Panc1 (cell line): ENCODE results near the gene MYT1. TPM values are rescaled to one million over a fixed set of nuclear protein-coding genes. Genes with fewer than 3 reads are reported as not detected.

Experiments used
- ATAC-seq: fragments of 200-7000 bp; cut with Tn5 transposase; 2 replicates; pipeline ENCODE4 v1.9.1; 2020; ENCODE audit warnings: mild to moderate bottlenecking, moderate library complexity
- BruUV-seq: library from RNA; stranded (reverse); fragments of 400-500 nt; replicated peaks from 2 replicates; lab custom pipeline; 2021; lab: Mats Ljungman, UMichigan
- CTCF ChIA-PET: fragments of 300-600 bp; sonication (Branson Sonifier 250); formaldehyde crosslinking; loops from one replicate; lab custom pipeline; 2022; ENCODE audit warnings: antibody characterized with exemption; lab: Charles Lee
- POLR2A ChIA-PET: fragments of 300-600 bp; sonication (Branson Sonifier 250); formaldehyde crosslinking; loops from one replicate; lab custom pipeline; 2022; ENCODE audit warnings: antibody characterized with exemption; lab: Charles Lee
- DNase-seq: peaks from one replicate; pipeline ENCODE4 v3.0.0-alpha.2; 2010; ENCODE audit warnings: low read depth, low spot score
- H3K27ac ChIP-seq: 2 replicates; pipeline ENCODE4 v1.5.1; 2011; ENCODE audit warnings: mild to moderate bottlenecking, low read length, inconsistent platforms
- H3K27me3 ChIP-seq: fragments of 200-500 bp; sonication (Bioruptor generic); 2 replicates; pipeline ENCODE4 v1.6.0; 2014; ENCODE audit warnings: low read length, inconsistent platforms; ENCODE audit not compliant: control insufficient read depth, insufficient read depth
- H3K36me3 ChIP-seq: fragments of 200-500 bp; sonication (Bioruptor generic); 2 replicates; pipeline ENCODE4 v1.5.1; 2014; ENCODE audit warnings: inconsistent platforms, mild to moderate bottlenecking, low read length, moderate library complexity; ENCODE audit not compliant: control insufficient read depth, insufficient read depth
- H3K4me1 ChIP-seq: 2 replicates; pipeline ENCODE4 v1.5.1; 2011; ENCODE audit warnings: inconsistent platforms, mild to moderate bottlenecking, low read length, moderate library complexity; ENCODE audit not compliant: control insufficient read depth, insufficient read depth
- H3K4me3 ChIP-seq, 2 experiments: 2 replicates each; pipeline ENCODE4 v1.5.1; 2011 to 2012; ENCODE audit warnings: low read depth in 2 of 2, low read length in 2 of 2, mild to moderate bottlenecking in 2 of 2, inconsistent platforms in 1 of 2, moderate library complexity in 1 of 2
- H3K9me3 ChIP-seq: fragments of 200-500 bp; sonication (Bioruptor generic); 2 replicates; pipeline ENCODE4 v1.5.1; 2014; ENCODE audit warnings: low read depth, mild to moderate bottlenecking, inconsistent platforms, low read length, moderate library complexity; ENCODE audit not compliant: control insufficient read depth, insufficient read depth
- CTCF ChIP-seq: fragments of 450-650 bp; IDR thresholded peaks from 2 replicates; pipeline ENCODE4 v1.5.1; 2017; ENCODE audit warnings: mild to moderate bottlenecking
- POLR2AphosphoS5 ChIP-seq: IDR thresholded peaks from 2 replicates; pipeline ENCODE4 v1.6.1; 2012; ENCODE audit warnings: mild to moderate bottlenecking, low read depth, low read length, moderate library complexity
- REST ChIP-seq, 2 experiments: IDR thresholded peaks; 2 replicates each; pipeline ENCODE4 v1.6.1; 2011 to 2012; ENCODE audit warnings: low read depth in 2 of 2, control low read depth in 1 of 2, low read length in 1 of 2, mild to moderate bottlenecking in 1 of 2, moderate library complexity in 1 of 2; ENCODE audit not compliant: insufficient read depth in 1 of 2
- SIN3A ChIP-seq: IDR thresholded peaks from 2 replicates; pipeline ENCODE4 v1.6.1; 2012; ENCODE audit warnings: low read depth, mild to moderate bottlenecking, low read length, moderate library complexity, borderline replicate concordance; ENCODE audit not compliant: insufficient read depth
- TCF7L2 ChIP-seq: IDR thresholded peaks from 2 replicates; pipeline ENCODE4 v1.6.1; 2011; ENCODE audit warnings: mild to moderate bottlenecking, low read depth, low read length, inconsistent platforms
- in situ Hi-C: cut with HindIII; loops from 2 replicates; pipeline ENCODE4 v1.10.0; 2016; ENCODE audit warnings: low sequenced_read_pairs, low pct_unique_long_range_greater_than_20kb
- intact Hi-C: fragments of 100-400 bp; cut with micrococcal nuclease; formaldehyde crosslinking; loops from one replicate; pipeline ENCODE4 v1.10.0; 2022; ENCODE audit not compliant: unreplicated experiment
- total RNA-seq: library from RNA; stranded (reverse); gene quantifications from one replicate; pipeline ENCODE4 v1.2.1, GENCODE V29; 2021; ENCODE audit not compliant: unreplicated experiment

MYT1 gene
- total RNA-seq, 1 experiment from 2014 or later: 0.41 TPM

- ChIA-PET CTCF (no interaction called here), POLR2A (interaction anchor here (0.5 kb wide), 1 partner anchor 107 kb away, joined by 3 read pairs; no protein-coding TSS in a partner anchor)
- ATAC-seq: no peak
- intact Hi-C loops: no loop called here
- TF ChIP-seq POLR2AphosphoS5 (no peak), REST (IDR thresholded peaks at IDR 0.05; ENCODE audit: insufficient read depth in 1 of 2, low read depth in 2 of 2, low read length in 1 of 2) (no peak), CTCF (no peak), TCF7L2 (no peak), SIN3A (no peak)
- BruUV-seq: no TSS peak
- H3K4me1 ChIP-seq: no peaks in the 10 kb centered on the region
- DNase-seq: no peak
- H3K9me3 ChIP-seq: no peaks in the 10 kb centered on the region
- H3K27me3 ChIP-seq: peaks cover 8% of the 10 kb centered on the region
- no peak overlapping the region for H3K27ac ChIP-seq
- in situ Hi-C loops: no loop called here
- no peak overlapping the region for H3K4me3 ChIP-seq
- H3K36me3 ChIP-seq: no peaks in the 10 kb centered on the region
Measured at GRCh38 chr20:64247970-64248841, 84.0 kb downstream of the MYT1 start.

GRCh38 chr20:64250027-64250426, 85.8 kb downstream of the MYT1 start:
- TF ChIP-seq REST (IDR thresholded peaks at IDR 0.05; ENCODE audit: insufficient read depth in 1 of 2, low read depth in 2 of 2, low read length in 1 of 2) (no peak), POLR2AphosphoS5 (no peak), CTCF (no peak), SIN3A (no peak), TCF7L2 (no peak)
- DNase-seq: no peak
- Histone ChIP-seq H3K9me3 (no peaks in the 10 kb centered on the region), H3K4me3 (no peak overlapping the region), H3K27ac (no peak overlapping the region), H3K4me1 (peaks cover 3% of the 10 kb centered on the region), H3K36me3 (no peaks in the 10 kb centered on the region), H3K27me3 (peaks cover 8% of the 10 kb centered on the region)
- no peak for ATAC-seq
- ChIA-PET CTCF (no interaction called here), POLR2A (no interaction called here)
- in situ Hi-C loops (no loop called here), intact Hi-C loops (no loop called here)
- BruUV-seq: no TSS peak
